Measurements from ENCODE around the gene ELL2. TPM values are rescaled to one million over a fixed set of nuclear protein-coding genes. Genes with fewer than 3 reads are reported as not detected.

ELL2 gene
- total and polyA plus RNA-seq, 2 of the 13 experiments (the other 11 are each of a cell fraction or from before 2014, with no cell fraction given): 78.9 to 97.1 TPM

DNA sequence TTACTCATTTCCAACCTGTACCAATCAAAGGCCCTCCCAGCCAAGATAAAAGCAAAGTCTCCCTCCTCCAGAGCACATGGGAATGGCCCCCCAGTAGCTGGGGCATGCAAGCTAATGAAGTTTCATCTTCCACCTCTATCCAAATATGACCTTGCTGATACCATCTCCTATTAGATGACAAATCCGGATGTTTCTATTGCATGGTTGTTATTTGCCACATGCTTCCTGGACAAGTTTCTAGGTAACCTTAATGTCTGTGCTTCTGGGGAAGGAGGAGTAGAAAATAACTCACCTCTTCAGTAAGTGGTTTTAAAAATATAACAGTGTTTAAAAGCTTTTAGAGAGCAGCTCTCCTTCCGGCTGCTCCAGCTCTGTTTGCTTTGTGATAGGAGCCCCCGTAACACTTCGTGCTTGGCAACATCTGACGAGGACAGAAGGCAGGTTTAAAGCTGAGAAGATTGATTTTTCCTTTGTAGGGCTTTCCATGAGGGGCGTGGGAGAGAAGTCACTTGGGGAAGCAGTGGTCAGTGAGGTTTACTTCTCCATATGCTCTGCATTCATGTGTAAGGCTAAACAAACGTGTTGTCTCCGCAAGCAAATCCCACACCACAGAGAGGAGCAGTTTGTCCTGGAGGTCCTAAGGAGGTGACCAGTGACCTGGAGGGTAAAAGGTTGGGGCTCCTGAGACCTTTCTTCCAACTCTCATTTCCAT is 98.8 kb downstream of the ELL2 start (continued):
- TF ChIP-seq ZNF788 (CRISPR knock-in tag; IDR thresholded peaks at IDR 0.05; ENCODE audit: borderline replicate concordance) (0 out of 2 replicates have a peak, but pooled peaks have one; percentile 13), SRY (CRISPR knock-in tag; IDR thresholded peaks at IDR 0.05) (no peak), SMARCE1 (IDR thresholded peaks at IDR 0.05; ENCODE audit: borderline replicate concordance) (no peak), ZBTB7B (CRISPR knock-in tag; IDR thresholded peaks at IDR 0.05) (peak; percentile 70; the same call in 1 of the 2 replicates), ZNF33A (CRISPR knock-in tag; IDR thresholded peaks at IDR 0.05; ENCODE audit: borderline replicate concordance) (no peak), ZNF7 (CRISPR knock-in tag; IDR thresholded peaks at IDR 0.05) (no peak), ZNF749 (CRISPR knock-in tag; IDR thresholded peaks at IDR 0.05; ENCODE audit: borderline replicate concordance) (0 out of 2 replicates have a peak, but pooled peaks have one; percentile 22), GATAD2A (CRISPR knock-in tag; IDR thresholded peaks at IDR 0.05) (peak; percentile 89), KMT2A (CRISPR knock-in tag; IDR thresholded peaks at IDR 0.05) (no peak), GFI1 (CRISPR knock-in tag; IDR thresholded peaks at IDR 0.05; ENCODE audit: borderline replicate concordance) (peak; percentile 92), HMG20B (CRISPR knock-in tag; conservative IDR thresholded peaks at IDR 0.05) (peak; percentile 83), PHF20 (CRISPR knock-in tag; IDR thresholded peaks at IDR 0.05) (no peak), ZNF652 (CRISPR knock-in tag; IDR thresholded peaks at IDR 0.05; ENCODE audit: borderline replicate concordance, low read depth) (peak; percentile 28; the same call in 1 of the 2 replicates), RFXANK (CRISPR knock-in tag; IDR thresholded peaks at IDR 0.05) (peak; percentile 96), TARDBP (CRISPR knock-in tag; IDR thresholded peaks at IDR 0.05) (peak; percentile 93), ZNF589 (CRISPR knock-in tag; conservative IDR thresholded peaks at IDR 0.05) (no peak), ZNF607 (CRISPR knock-in tag; IDR thresholded peaks at IDR 0.05; ENCODE audit: borderline replicate concordance) (no peak)
- TF ChIP-seq, protein P1, sequence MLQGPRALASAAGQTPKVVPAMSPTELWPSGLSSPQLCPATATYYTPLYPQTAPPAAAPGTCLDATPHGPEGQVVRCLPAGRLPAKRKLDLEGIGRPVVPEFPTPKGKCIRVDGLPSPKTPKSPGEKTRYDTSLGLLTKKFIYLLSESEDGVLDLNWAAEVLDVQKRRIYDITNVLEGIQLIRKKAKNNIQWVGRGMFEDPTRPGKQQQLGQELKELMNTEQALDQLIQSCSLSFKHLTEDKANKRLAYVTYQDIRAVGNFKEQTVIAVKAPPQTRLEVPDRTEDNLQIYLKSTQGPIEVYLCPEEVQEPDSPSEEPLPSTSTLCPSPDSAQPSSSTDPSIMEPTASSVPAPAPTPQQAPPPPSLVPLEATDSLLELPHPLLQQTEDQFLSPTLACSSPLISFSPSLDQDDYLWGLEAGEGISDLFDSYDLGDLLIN (CRISPR knock-in tag; IDR thresholded peaks at IDR 0.05; ENCODE audit: borderline replicate concordance): no peak
- TF ChIP-seq, protein P2, sequence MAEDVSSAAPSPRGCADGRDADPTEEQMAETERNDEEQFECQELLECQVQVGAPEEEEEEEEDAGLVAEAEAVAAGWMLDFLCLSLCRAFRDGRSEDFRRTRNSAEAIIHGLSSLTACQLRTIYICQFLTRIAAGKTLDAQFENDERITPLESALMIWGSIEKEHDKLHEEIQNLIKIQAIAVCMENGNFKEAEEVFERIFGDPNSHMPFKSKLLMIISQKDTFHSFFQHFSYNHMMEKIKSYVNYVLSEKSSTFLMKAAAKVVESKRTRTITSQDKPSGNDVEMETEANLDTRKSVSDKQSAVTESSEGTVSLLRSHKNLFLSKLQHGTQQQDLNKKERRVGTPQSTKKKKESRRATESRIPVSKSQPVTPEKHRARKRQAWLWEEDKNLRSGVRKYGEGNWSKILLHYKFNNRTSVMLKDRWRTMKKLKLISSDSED (CRISPR knock-in tag; IDR thresholded peaks at IDR 0.05): no peak
- TF ChIP-seq, protein P3, sequence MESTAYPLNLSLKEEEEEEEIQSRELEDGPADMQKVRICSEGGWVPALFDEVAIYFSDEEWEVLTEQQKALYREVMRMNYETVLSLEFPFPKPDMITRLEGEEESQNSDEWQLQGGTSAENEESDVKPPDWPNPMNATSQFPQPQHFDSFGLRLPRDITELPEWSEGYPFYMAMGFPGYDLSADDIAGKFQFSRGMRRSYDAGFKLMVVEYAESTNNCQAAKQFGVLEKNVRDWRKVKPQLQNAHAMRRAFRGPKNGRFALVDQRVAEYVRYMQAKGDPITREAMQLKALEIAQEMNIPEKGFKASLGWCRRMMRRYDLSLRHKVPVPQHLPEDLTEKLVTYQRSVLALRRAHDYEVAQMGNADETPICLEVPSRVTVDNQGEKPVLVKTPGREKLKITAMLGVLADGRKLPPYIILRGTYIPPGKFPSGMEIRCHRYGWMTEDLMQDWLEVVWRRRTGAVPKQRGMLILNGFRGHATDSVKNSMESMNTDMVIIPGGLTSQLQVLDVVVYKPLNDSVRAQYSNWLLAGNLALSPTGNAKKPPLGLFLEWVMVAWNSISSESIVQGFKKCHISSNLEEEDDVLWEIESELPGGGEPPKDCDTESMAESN (CRISPR knock-in tag; conservative IDR thresholded peaks at IDR 0.05): no peak
- TF ChIP-seq, protein P4, sequence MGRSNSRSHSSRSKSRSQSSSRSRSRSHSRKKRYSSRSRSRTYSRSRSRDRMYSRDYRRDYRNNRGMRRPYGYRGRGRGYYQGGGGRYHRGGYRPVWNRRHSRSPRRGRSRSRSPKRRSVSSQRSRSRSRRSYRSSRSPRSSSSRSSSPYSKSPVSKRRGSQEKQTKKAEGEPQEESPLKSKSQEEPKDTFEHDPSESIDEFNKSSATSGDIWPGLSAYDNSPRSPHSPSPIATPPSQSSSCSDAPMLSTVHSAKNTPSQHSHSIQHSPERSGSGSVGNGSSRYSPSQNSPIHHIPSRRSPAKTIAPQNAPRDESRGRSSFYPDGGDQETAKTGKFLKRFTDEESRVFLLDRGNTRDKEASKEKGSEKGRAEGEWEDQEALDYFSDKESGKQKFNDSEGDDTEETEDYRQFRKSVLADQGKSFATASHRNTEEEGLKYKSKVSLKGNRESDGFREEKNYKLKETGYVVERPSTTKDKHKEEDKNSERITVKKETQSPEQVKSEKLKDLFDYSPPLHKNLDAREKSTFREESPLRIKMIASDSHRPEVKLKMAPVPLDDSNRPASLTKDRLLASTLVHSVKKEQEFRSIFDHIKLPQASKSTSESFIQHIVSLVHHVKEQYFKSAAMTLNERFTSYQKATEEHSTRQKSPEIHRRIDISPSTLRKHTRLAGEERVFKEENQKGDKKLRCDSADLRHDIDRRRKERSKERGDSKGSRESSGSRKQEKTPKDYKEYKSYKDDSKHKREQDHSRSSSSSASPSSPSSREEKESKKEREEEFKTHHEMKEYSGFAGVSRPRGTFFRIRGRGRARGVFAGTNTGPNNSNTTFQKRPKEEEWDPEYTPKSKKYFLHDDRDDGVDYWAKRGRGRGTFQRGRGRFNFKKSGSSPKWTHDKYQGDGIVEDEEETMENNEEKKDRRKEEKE (IDR thresholded peaks at IDR 0.05): no peak

Measured in HepG2 (cell line).